ENCODE measurements around the gene WDR89. TPM values are rescaled to one million over a fixed set of nuclear protein-coding genes. Genes with fewer than 3 reads are reported as not detected.

Gene WDR89
- total and polyA plus RNA-seq, 2 experiments from 2014 or later = 21.5 to 31.8 TPM

- Histone ChIP-seq H3K27ac (ENCODE audit: low read depth) (no peak overlapping the region), H4K20me1 (replicated peaks; ENCODE audit: insufficient read depth) (peaks cover 9% of the 10 kb centered on the region), H3K27me3 (ENCODE audit: insufficient read depth) (no peaks in the 10 kb centered on the region), H3K4me3 (no peak overlapping the region), H2AFZ (no peak overlapping the region), H3K4me2 (no peak overlapping the region), H3K9me2 (ENCODE audit: insufficient read depth) (0 out of 2 replicates have a peak, but pooled peaks cover 2% of the 10 kb centered on the region), H3F3A (replicated peaks; ENCODE audit: low read depth) (no peaks in the 10 kb centered on the region), H3K4me1 (ENCODE audit: insufficient read depth) (no peaks in the 10 kb centered on the region), H3K79me2 (replicated peaks; ENCODE audit: insufficient read depth) (peaks cover 17% of the 10 kb centered on the region), H3K36me3 (ENCODE audit: insufficient read depth) (peaks cover 17% of the 10 kb centered on the region)
- H3K36me3 Mint-ChIP-seq (ENCODE audit: low read depth) = peaks cover 85% of the 10 kb centered on the region
- DNase-seq (ENCODE audit: low spot score) (no peak), ATAC-seq (no peak)
- peaks cover 39% of the 10 kb centered on the region for H3K9me3 Mint-ChIP-seq
- no peak for TF ChIP-seq EZH2phosphoT487 (IDR thresholded peaks at IDR 0.05; ENCODE audit: unreplicated experiment)
- no peak for TF ChIP-seq ZNF114 (CRISPR knock-in tag; IDR thresholded peaks at IDR 0.05)
- no peak for TF ChIP-seq ETS1 (IDR thresholded peaks at IDR 0.05)
- no peak for TF ChIP-seq POLR2AphosphoS5 (IDR thresholded peaks at IDR 0.05; ENCODE audit: low read depth)
- no peak for TF ChIP-seq EZH2 (IDR thresholded peaks at IDR 0.05; ENCODE audit: low read depth, unreplicated experiment)
- TF ChIP-seq CREB1 (CRISPR knock-in tag; IDR thresholded peaks at IDR 0.05; ENCODE audit: low read depth) = no peak
- no peak for TF ChIP-seq STAT1 (IDR thresholded peaks at IDR 0.05; ENCODE audit: unreplicated experiment)
- TF ChIP-seq JUNB (IDR thresholded peaks at IDR 0.05; ENCODE audit: unreplicated experiment) = no peak
- TF ChIP-seq ZNF331 (CRISPR knock-in tag; IDR thresholded peaks at IDR 0.05; ENCODE audit: low read depth) = no peak
- no peak for TF ChIP-seq NANOG (IDR thresholded peaks at IDR 0.05; ENCODE audit: borderline replicate concordance)
- no peak for TF ChIP-seq CTCF (conservative IDR thresholded peaks at IDR 0.05; ENCODE audit: low read depth in 2 of 2)
- no peak for TF ChIP-seq ZNF462 (CRISPR knock-in tag; IDR thresholded peaks at IDR 0.05)
- TF ChIP-seq REST (IDR thresholded peaks at IDR 0.05; ENCODE audit: unreplicated experiment) = no peak
- peaks cover 11% of the 10 kb centered on the region for H3K27me3 Mint-ChIP-seq (ENCODE audit: insufficient read depth, low read depth, poor library complexity)
- no peak overlapping the region for H3K27ac Mint-ChIP-seq
- H3K4me1 Mint-ChIP-seq = no peaks in the 10 kb centered on the region
- H3K4me3 Mint-ChIP-seq = no peak overlapping the region
These were observed 42.9 kb downstream of the WDR89 start for GRCh38 chr14:63598807-63599206.

All from GM23338 (cell line).